A673 (cell line): ENCODE data around the gene CLSTN3. TPM values are rescaled to one million over a fixed set of nuclear protein-coding genes. Genes with fewer than 3 reads are reported as not detected.

Experiments
- BruUV-seq: library from RNA; stranded (reverse); fragments of 400-500 nt; replicated peaks from 2 replicates; lab custom pipeline; 2021; lab: Mats Ljungman, UMichigan
- CTCF ChIA-PET: fragments of 300-600 bp; sonication (Branson Sonifier 250); formaldehyde crosslinking; loops from one replicate; lab custom pipeline; 2022; ENCODE audit warnings: antibody characterized with exemption; lab: Charles Lee
- POLR2A ChIA-PET: fragments of 300-600 bp; sonication (Branson Sonifier 250); formaldehyde crosslinking; loops from one replicate; lab custom pipeline; 2022; ENCODE audit warnings: antibody characterized with exemption; ENCODE audit not compliant: low non-redundant PET; lab: Charles Lee
- DNase-seq: peaks from one replicate; pipeline ENCODE4 v3.0.0-alpha.2; 2015; ENCODE audit warnings: low spot score
- H3K27ac ChIP-seq: fragments of 200-600 bp; sonication (generic); 2 replicates; pipeline ENCODE4 v1.5.1; 2016; ENCODE audit warnings: mixed run types, low read depth, mild to moderate bottlenecking, mixed read lengths, antibody characterized with exemption, low read length; ENCODE audit not compliant: poor library complexity, severe bottlenecking
- H3K27me3 ChIP-seq: fragments of 200-600 bp; sonication (generic); replicated peaks from 2 replicates; pipeline ENCODE4 v1.6.1; 2017; ENCODE audit warnings: mixed run types, low read depth, mild to moderate bottlenecking, mixed read lengths, antibody characterized with exemption, low read length; ENCODE audit not compliant: insufficient read depth, poor library complexity
- H3K36me3 ChIP-seq: fragments of 200-600 bp; sonication (generic); 2 replicates; pipeline ENCODE4 v1.6.1; 2016; ENCODE audit warnings: mixed run types, mild to moderate bottlenecking, mixed read lengths, antibody characterized with exemption, low read length; ENCODE audit not compliant: insufficient read depth, poor library complexity, severe bottlenecking
- H3K4me1 ChIP-seq: fragments of 200-600 bp; sonication (generic); 2 replicates; pipeline ENCODE4 v1.6.1; 2017; ENCODE audit warnings: mixed run types, mild to moderate bottlenecking, mixed read lengths, antibody characterized with exemption, low read length; ENCODE audit not compliant: insufficient read depth, poor library complexity, severe bottlenecking
- H3K4me3 ChIP-seq: fragments of 200-600 bp; sonication (generic); 2 replicates; pipeline ENCODE4 v1.5.1; 2016; ENCODE audit warnings: low read depth, mixed run types, mild to moderate bottlenecking, mixed read lengths, low read length; ENCODE audit not compliant: poor library complexity, severe bottlenecking
- H3K9me3 ChIP-seq: fragments of 200-600 bp; sonication (generic); 2 replicates; pipeline ENCODE4 v1.6.1; 2016; ENCODE audit warnings: mixed run types, low read depth, mild to moderate bottlenecking, mixed read lengths, antibody characterized with exemption, low read length; ENCODE audit not compliant: poor library complexity, severe bottlenecking
- CTCF ChIP-seq: fragments of 300-800, 200-600 bp; sonication (generic); conservative IDR thresholded peaks from 2 replicates; pipeline ENCODE4 v1.5.1; 2017; ENCODE audit warnings: low read depth, mild to moderate bottlenecking, antibody characterized with exemption, low read length, moderate library complexity, mixed read lengths
- EZH2 ChIP-seq: fragments of 200-600 bp; sonication (generic); IDR thresholded peaks from 2 replicates; pipeline ENCODE4 v1.6.1; 2017; ENCODE audit warnings: borderline replicate concordance, low read depth, mild to moderate bottlenecking, mixed read lengths, antibody characterized with exemption, low read length; ENCODE audit not compliant: poor library complexity, severe bottlenecking
- intact Hi-C: fragments of 100-400 bp; cut with micrococcal nuclease; formaldehyde crosslinking; loops from one replicate; pipeline ENCODE4 v1.10.0; 2022; ENCODE audit not compliant: unreplicated experiment
- total RNA-seq: library from RNA; stranded (reverse); gene quantifications from 2 replicates; pipeline ENCODE4 v1.2.3, GENCODE V29; 2021

CLSTN3 gene
- total RNA-seq, 1 experiment from 2014 or later = 10.7 TPM

- Histone ChIP-seq H3K27me3 (no peaks in the 10 kb centered on the region), H3K4me3 (no peak overlapping the region), H3K27ac (no peak overlapping the region), H3K36me3 (peaks cover 55% of the 10 kb centered on the region), H3K4me1 (no peaks in the 10 kb centered on the region), H3K9me3 (no peaks in the 10 kb centered on the region)
- CTCF ChIA-PET = no interaction called here
- DNase-seq = no peak
- BruUV-seq = no TSS peak
- TF ChIP-seq EZH2 (no peak), CTCF (no peak)
- intact Hi-C loops = no loop called here
- POLR2A ChIA-PET = no interaction called here
These were observed 76.5 kb downstream of the CLSTN3 start for GRCh38 chr12:7206691-7207090.

- no peaks in the 10 kb centered on the region for H3K4me1 ChIP-seq
- POLR2A ChIA-PET = no interaction called here
- CTCF ChIA-PET = no interaction called here
These were observed 77.9 kb downstream of the CLSTN3 start for GRCh38 chr12:7207866-7208625.

More at GRCh38 chr12:7207866-7208625, 77.9 kb downstream of the CLSTN3 start:
- intact Hi-C loops = no loop called here
- H3K4me3 ChIP-seq = no peak overlapping the region
- no peaks in the 10 kb centered on the region for H3K27me3 ChIP-seq
- BruUV-seq = no TSS peak
- H3K36me3 ChIP-seq = peaks cover 51% of the 10 kb centered on the region
- H3K9me3 ChIP-seq = no peaks in the 10 kb centered on the region
- no peak overlapping the region for H3K27ac ChIP-seq
- TF ChIP-seq CTCF = no peak
- TF ChIP-seq EZH2 = no peak
- no peak for DNase-seq

Other genes starting within 250 kb of the CLSTN3 start
- gene LRRC23, start 225.5 kb upstream of the CLSTN3 start, total RNA-seq = 7.7 and 13.6 TPM in 2 replicates
- 138 and 155 TPM in 2 replicates for gene ENO2, start 215.8 kb upstream of the CLSTN3 start, total RNA-seq
- 139 and 144 TPM in 2 replicates for gene ATN1, start 202.4 kb upstream of the CLSTN3 start, total RNA-seq
- not detected in 2 replicates for gene RNU7-1, start 186.6 kb upstream of the CLSTN3 start, total RNA-seq
- 226 and 260 TPM in 2 replicates for gene C12orf57, start 186.3 kb upstream of the CLSTN3 start, total RNA-seq
- 2.3 and 3.3 TPM in 2 replicates for gene PTPN6, start 179.0 kb upstream of the CLSTN3 start, total RNA-seq
- 340 and 351 TPM in 2 replicates for gene PHB2, start 159.7 kb upstream of the CLSTN3 start, total RNA-seq
- 83.0 and 92.3 TPM in 2 replicates for gene EMG1, start 159.5 kb upstream of the CLSTN3 start, total RNA-seq
- gene LPCAT3, start 111.9 kb upstream of the CLSTN3 start, total RNA-seq = 56.6 and 60.2 TPM in 2 replicates
- 1.9 and 3.1 TPM in 2 replicates for gene C1S, start 69.7 kb upstream of the CLSTN3 start, total RNA-seq
- gene C1R, start 37.9 kb upstream of the CLSTN3 start, total RNA-seq = 10.9 and 15.0 TPM in 2 replicates
- gene C1RL, start 21.2 kb upstream of the CLSTN3 start, total RNA-seq = 2.4 and 4.0 TPM in 2 replicates
- not detected in 2 replicates for gene RBP5, start 1.5 kb upstream of the CLSTN3 start, total RNA-seq
- 36.9 and 42.7 TPM in 2 replicates for gene PEX5, start 59.3 kb downstream of the CLSTN3 start, total RNA-seq
- gene ACSM4, start 173.7 kb downstream of the CLSTN3 start, total RNA-seq = not detected in 2 replicates